NB4 (cell line): ENCODE measurements around the gene AGBL2.

Source experiments
- CTCF ChIP-seq: IDR thresholded peaks from one replicate; pipeline ENCODE4 v1.5.1; 2012; ENCODE audit warnings: low read depth, low read length
- POLR2A ChIP-seq: IDR thresholded peaks from 2 replicates; pipeline ENCODE4 v1.6.1; 2011; ENCODE audit warnings: mild to moderate bottlenecking; ENCODE audit not compliant: insufficient read length; ENCODE audit errors: extremely low read depth

GRCh38 chr11:47645500-47645899, 69.7 kb downstream of the AGBL2 start:
- TF ChIP-seq CTCF (no peak), POLR2A (no peak)
